Ovary (tissue), 3 donors: Measurements from ENCODE around the gene FITM2.
"Not testable (repeated sequence)": the region's sequence is repeated elsewhere in the genome, so short reads cannot be mapped to it uniquely, and the experiment has no call there.

Experiments used
- EP300 ChIP-seq: sonication (generic); formaldehyde crosslinking; IDR thresholded peaks from one replicate; pipeline ENCODE4 v1.6.1; 2017; ENCODE audit warnings: antibody characterized with exemption
- POLR2A ChIP-seq: fragments of 450-650 bp; IDR thresholded peaks from one replicate; pipeline ENCODE4 v1.6.1; 2017; ENCODE audit warnings: antibody characterized with exemption, mild to moderate bottlenecking, moderate library complexity
- TF ChIP-seq, protein P1 (sequence below), 3 donors: fragments of 450-650 bp in 2 of 3; fragments of 200-600 bp in 1 of 3; IDR thresholded peaks; one replicate each; pipeline versions ENCODE4 v1.5.1 to v1.8.0; 2016 to 2022; ENCODE audit warnings: antibody characterized with exemption in 3 of 3, mild to moderate bottlenecking in 1 of 3
- donor health status: DM: no; HTN: no; CAD: no.

DNA sequence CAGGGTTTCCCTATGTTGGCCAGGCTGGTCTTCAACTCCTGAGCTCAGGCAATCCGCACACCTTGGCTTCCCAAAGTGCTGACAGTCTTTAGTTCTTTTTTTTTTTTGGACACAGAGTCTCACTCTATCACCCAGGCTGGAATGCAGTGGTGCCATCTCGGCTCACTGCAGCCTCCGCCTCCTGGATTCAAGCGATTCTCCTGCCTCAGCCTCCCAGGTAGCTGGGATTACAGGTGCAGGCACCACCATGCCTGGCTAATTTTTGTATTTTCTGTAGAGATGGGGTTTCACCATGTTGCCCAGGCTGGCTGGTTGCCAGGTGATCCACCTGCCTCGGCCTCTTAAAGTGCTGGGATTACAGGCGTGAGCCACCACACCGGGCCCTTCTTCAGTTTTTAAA is 16.7 kb upstream of the FITM2 start:
- TF ChIP-seq POLR2A, EP300: not testable (repeated sequence)
- TF ChIP-seq, protein P1, sequence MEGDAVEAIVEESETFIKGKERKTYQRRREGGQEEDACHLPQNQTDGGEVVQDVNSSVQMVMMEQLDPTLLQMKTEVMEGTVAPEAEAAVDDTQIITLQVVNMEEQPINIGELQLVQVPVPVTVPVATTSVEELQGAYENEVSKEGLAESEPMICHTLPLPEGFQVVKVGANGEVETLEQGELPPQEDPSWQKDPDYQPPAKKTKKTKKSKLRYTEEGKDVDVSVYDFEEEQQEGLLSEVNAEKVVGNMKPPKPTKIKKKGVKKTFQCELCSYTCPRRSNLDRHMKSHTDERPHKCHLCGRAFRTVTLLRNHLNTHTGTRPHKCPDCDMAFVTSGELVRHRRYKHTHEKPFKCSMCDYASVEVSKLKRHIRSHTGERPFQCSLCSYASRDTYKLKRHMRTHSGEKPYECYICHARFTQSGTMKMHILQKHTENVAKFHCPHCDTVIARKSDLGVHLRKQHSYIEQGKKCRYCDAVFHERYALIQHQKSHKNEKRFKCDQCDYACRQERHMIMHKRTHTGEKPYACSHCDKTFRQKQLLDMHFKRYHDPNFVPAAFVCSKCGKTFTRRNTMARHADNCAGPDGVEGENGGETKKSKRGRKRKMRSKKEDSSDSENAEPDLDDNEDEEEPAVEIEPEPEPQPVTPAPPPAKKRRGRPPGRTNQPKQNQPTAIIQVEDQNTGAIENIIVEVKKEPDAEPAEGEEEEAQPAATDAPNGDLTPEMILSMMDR (IDR thresholded peaks at IDR 0.05): not testable (repeated sequence)
